ENCODE data around the gene NLGN1.

Gene NLGN1

GRCh38 chr3:173547070-173547469, 149.5 kb downstream of the NLGN1 start:
- DNase-seq (no peak), ATAC-seq (replicated peaks) (no peak)
- Mint-ChIP-seq H3K27ac (no peak overlapping the region), H3K4me3 (no peak overlapping the region), H3K27me3 (no peaks in the 10 kb centered on the region), H3K4me1 (ENCODE audit: low read depth in 2 of 2) (no peaks in the 10 kb centered on the region), H3K9me3 (peaks cover 3 to 9% of the 10 kb centered on the region in 2 donors), H3K36me3 (ENCODE audit: insufficient read depth) (no peaks in the 10 kb centered on the region)

DNA sequence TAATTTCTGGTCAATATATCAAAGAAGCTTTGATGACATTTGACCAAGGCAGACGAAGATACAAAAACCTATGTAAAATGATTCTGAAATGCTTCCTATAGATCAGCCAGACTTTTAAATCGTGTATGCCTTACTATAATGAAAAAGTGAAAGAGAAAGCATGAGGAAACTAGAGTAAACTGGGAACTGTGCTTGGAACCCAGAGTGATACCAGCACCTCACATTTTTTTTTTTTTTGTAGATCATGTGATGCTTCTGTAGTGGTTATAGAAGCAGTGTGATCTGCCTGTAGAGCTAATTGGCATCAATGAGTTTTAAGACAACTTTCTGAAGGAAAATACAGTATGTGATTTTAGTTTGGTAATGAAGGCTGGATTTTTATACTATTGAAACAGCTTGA, 150.7 kb downstream of the NLGN1 start:
- Mint-ChIP-seq H3K27me3 (no peaks in the 10 kb centered on the region), H3K4me1 (ENCODE audit: low read depth in 2 of 2) (no peaks in the 10 kb centered on the region), H3K27ac (no peak overlapping the region), H3K9me3 (peaks cover 7 to 9% of the 10 kb centered on the region in 2 donors), H3K36me3 (ENCODE audit: insufficient read depth) (no peaks in the 10 kb centered on the region), H3K4me3 (no peak overlapping the region)
- no peak for ATAC-seq (replicated peaks)
- no peak for DNase-seq

DNA sequence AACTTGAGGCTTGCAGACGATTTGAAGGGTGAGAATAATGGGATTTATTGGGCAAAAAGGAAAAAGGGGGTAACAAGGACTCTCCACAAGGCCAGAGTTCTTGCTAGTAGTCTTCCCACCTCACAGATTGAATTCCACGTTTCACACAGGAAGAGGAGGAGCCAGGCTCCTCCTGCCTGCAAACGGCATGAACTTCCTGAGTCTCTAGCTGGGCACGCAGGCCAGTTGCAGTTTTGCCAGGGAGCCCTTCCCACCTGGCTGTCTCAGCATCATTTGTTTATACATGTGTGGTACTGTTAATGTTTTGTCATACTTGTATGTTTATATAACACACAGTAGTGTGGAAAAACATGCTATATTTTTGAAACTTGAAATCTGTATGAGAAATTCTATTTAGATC, 155.0 kb downstream of the NLGN1 start:
- Mint-ChIP-seq H3K27ac (no peak overlapping the region), H3K4me1 (ENCODE audit: low read depth in 2 of 2) (no peaks in the 10 kb centered on the region), H3K9me3 (peaks cover 0 to 4% of the 10 kb centered on the region in 2 donors), H3K36me3 (ENCODE audit: insufficient read depth) (no peaks in the 10 kb centered on the region), H3K27me3 (no peaks in the 10 kb centered on the region), H3K4me3 (no peak overlapping the region)
- DNase-seq (no peak), ATAC-seq (replicated peaks) (no peak)

DNA sequence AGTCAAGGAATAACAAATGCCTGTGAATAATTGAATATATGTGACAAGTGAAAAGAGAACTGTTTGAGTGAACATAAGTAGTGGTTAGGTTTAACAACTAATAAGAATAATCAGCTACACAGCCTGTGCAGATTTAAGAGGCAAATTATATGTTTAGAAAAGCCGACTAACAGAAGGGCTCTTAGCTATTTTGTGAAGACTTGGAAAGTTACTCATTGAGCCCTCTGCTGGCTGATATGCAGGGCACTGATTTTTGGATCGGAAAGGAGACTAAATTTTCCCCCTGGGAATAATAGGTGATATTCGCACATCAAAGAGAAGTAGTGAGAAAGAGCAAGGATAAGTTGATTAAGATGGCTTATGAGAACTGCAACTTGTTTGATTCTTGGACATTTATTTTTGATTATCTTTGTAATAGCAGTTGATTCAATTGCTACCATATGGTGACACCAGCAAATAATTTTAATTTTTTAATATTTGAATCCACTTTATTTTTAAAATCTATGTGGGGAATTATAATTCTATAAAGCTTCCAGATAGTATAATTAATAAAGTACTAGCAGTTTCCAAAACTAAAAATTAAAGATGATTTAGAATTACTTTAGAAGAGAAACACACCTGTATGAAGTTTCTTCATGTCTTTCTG, 156.2 kb downstream of the NLGN1 start:
- H3K4me3 Mint-ChIP-seq, result no peak overlapping the region
- ATAC-seq (replicated peaks) (no peak), DNase-seq (no peak)
- H3K36me3 Mint-ChIP-seq (ENCODE audit: insufficient read depth), result no peaks in the 10 kb centered on the region
- no peak overlapping the region for H3K27ac Mint-ChIP-seq
- H3K27me3 Mint-ChIP-seq, result no peaks in the 10 kb centered on the region
- H3K9me3 Mint-ChIP-seq, result peaks cover 0 to 4% of the 10 kb centered on the region in 2 donors
- H3K4me1 Mint-ChIP-seq (ENCODE audit: low read depth in 2 of 2), result no peaks in the 10 kb centered on the region

DNA sequence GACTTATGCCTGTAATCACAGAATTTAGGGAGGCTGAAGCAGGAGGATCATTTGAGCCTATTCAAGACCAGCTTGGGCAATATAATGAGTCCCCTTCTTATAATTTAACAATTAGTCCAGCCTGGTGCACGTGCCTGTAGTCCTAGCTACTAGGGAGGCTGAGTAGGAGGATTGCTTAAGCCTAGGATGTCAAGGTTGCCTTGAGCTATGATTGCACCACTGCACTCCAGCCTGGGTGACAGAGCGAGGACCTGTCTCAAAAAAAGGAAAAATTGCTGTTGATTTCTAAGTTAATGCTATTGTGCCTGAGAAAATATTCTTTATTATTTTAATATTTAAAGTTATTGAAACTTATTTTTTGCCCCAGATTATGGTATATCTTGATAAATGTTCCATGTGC, 159.0 kb downstream of the NLGN1 start:
- H3K9me3 Mint-ChIP-seq, result peaks cover 4 to 8% of the 10 kb centered on the region in 2 donors

DNA sequence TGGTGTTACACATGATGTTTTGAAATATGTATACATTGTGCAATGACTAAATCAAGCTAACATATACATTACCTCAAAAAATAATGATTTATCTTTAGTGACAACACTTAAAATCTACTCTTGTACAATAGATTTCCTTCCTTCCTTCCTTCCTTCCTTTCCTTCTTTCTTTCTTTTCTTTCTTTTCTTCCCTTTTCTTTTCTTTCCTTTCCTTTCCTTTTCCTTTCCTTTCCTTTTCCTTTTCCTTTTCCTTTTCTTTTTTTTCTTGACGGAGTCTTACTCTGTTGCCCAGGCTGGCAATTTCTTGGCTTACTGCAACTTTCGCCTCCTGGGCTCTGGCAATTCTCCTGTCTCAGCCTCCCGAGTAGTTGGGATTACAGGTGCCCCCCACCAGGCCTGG, 170.5 kb downstream of the NLGN1 start:
- DNase-seq, result no peak
- Mint-ChIP-seq H3K4me3 (no peak overlapping the region), H3K36me3 (ENCODE audit: insufficient read depth) (no peaks in the 10 kb centered on the region), H3K9me3 (peaks cover 7 to 8% of the 10 kb centered on the region in 2 donors), H3K27ac (no peak overlapping the region), H3K27me3 (no peaks in the 10 kb centered on the region), H3K4me1 (ENCODE audit: low read depth in 2 of 2) (no peaks in the 10 kb centered on the region)
- ATAC-seq (replicated peaks), result no peak

More for the DNA sequence above, 159.0 kb downstream of the NLGN1 start:
- DNase-seq (no peak), ATAC-seq (replicated peaks) (no peak)
- H3K27ac Mint-ChIP-seq, result no peak overlapping the region
- H3K36me3 Mint-ChIP-seq (ENCODE audit: insufficient read depth), result no peaks in the 10 kb centered on the region
- H3K4me1 Mint-ChIP-seq (ENCODE audit: low read depth in 2 of 2), result no peaks in the 10 kb centered on the region
- H3K27me3 Mint-ChIP-seq, result no peaks in the 10 kb centered on the region
- H3K4me3 Mint-ChIP-seq, result no peak overlapping the region

DNA sequence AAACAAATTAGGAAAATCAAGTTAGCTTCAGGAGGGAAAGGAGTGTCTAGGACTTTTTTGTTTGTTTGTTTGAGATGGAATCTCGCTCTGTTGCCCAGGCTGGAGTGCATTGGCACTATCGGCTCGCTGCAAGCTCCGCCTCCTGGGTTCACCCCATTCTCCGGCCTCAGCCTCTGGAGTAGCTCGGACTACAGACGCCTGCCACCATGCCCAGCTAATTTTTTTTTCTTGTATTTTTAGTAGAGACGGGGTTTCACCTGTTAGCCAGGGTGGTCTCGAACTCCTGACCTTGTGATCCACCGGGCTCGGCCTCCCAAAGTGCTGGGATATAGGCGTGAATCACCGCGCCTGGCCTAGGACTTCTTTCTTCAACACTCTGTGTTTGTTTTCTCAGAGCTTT, 171.1 kb downstream of the NLGN1 start:
- Mint-ChIP-seq H3K4me3 (no peak overlapping the region), H3K9me3 (peaks cover 7% of the 10 kb centered on the region in 2 donors), H3K27ac (no peak overlapping the region), H3K36me3 (ENCODE audit: insufficient read depth) (no peaks in the 10 kb centered on the region), H3K27me3 (no peaks in the 10 kb centered on the region), H3K4me1 (ENCODE audit: low read depth in 2 of 2) (no peaks in the 10 kb centered on the region)
- ATAC-seq (replicated peaks), result no peak
- no peak for DNase-seq

DNA sequence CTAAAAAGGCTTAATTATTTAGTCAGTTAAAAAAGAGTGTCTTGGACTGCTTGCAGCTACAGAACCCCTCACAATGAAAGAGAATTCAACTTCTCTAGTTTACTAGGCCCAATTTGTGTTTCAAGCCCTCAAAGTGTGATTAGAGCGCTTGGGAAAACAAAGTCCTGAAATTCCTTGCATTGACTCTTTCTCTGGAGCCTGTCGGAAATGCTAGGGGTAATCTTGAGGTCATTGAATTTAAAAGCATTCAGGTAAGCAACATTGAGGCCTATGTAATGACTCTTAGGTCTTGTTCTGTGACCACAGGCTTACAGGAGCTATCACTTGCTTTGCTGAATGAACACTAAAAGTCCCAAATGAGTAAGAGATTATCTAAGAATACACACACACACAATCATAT, 186.0 kb downstream of the NLGN1 start:
- Mint-ChIP-seq H3K27me3 (peaks cover 0 to 17% of the 10 kb centered on the region in 2 donors), H3K4me1 (ENCODE audit: low read depth in 2 of 2) (no peaks in the 10 kb centered on the region), H3K36me3 (ENCODE audit: insufficient read depth) (no peaks in the 10 kb centered on the region), H3K27ac (no peak overlapping the region), H3K4me3 (no peak overlapping the region), H3K9me3 (peaks cover 3 to 8% of the 10 kb centered on the region in 2 donors)
- DNase-seq (no peak), ATAC-seq (replicated peaks) (no peak)

GRCh38 chr3:173584093-173584837, 186.7 kb downstream of the NLGN1 start:
- Mint-ChIP-seq H3K27ac (no peak overlapping the region), H3K36me3 (ENCODE audit: insufficient read depth) (no peaks in the 10 kb centered on the region), H3K27me3 (peaks cover 0 to 17% of the 10 kb centered on the region in 2 donors), H3K9me3 (peaks cover 3 to 8% of the 10 kb centered on the region in 2 donors), H3K4me3 (no peak overlapping the region), H3K4me1 (ENCODE audit: low read depth in 2 of 2) (no peaks in the 10 kb centered on the region)
- ATAC-seq (replicated peaks), result no peak
- DNase-seq, result no peak

- no peak for DNase-seq
- Mint-ChIP-seq H3K4me3 (no peak overlapping the region), H3K9me3 (peaks cover 1 to 8% of the 10 kb centered on the region in 2 donors)
Observed at GRCh38 chr3:173584838-173585831, 187.6 kb downstream of the NLGN1 start.

GRCh38 chr3:173586166-173586565, 188.6 kb downstream of the NLGN1 start:
- Mint-ChIP-seq H3K9me3 (peaks cover 0 to 8% of the 10 kb centered on the region in 2 donors), H3K27ac (no peak overlapping the region), H3K36me3 (ENCODE audit: insufficient read depth) (no peaks in the 10 kb centered on the region), H3K4me3 (no peak overlapping the region), H3K27me3 (peaks cover 0 to 17% of the 10 kb centered on the region in 2 donors), H3K4me1 (ENCODE audit: low read depth in 2 of 2) (no peaks in the 10 kb centered on the region)
- ATAC-seq (replicated peaks) (no peak), DNase-seq (no peak)

More at GRCh38 chr3:173584838-173585831, 187.6 kb downstream of the NLGN1 start:
- Mint-ChIP-seq H3K4me1 (ENCODE audit: low read depth in 2 of 2) (no peaks in the 10 kb centered on the region), H3K27ac (no peak overlapping the region), H3K36me3 (ENCODE audit: insufficient read depth) (no peaks in the 10 kb centered on the region), H3K27me3 (peaks cover 0 to 17% of the 10 kb centered on the region in 2 donors)
- ATAC-seq (replicated peaks), result no peak

- Mint-ChIP-seq H3K27ac (no peak overlapping the region), H3K27me3 (peaks cover 0 to 17% of the 10 kb centered on the region in 2 donors), H3K4me3 (no peak overlapping the region), H3K9me3 (peaks cover 0 to 8% of the 10 kb centered on the region in 2 donors), H3K36me3 (ENCODE audit: insufficient read depth) (no peaks in the 10 kb centered on the region), H3K4me1 (ENCODE audit: low read depth in 2 of 2) (no peaks in the 10 kb centered on the region)
- no peak for DNase-seq
- ATAC-seq (replicated peaks), result no peak
Observed at GRCh38 chr3:173587055-173587454, 189.5 kb downstream of the NLGN1 start.

DNA sequence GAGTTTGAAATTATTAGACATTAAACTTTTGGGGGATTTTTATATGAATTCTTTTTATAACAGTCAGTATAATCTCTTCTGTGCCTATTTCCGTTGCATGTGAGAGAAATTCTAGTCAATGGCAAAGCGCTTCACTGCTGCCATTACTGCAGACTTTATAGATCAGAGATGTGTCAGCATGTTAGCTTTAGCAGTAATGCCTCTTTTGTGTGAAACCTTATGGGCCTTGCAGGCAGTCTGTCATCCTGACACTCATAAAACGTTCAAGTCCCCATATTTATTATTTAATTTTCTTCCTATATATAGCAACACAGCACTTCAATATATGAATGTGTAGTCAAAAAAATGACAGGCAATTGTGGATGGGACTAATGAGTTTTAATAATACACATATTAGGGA, 191.0 kb downstream of the NLGN1 start:
- Mint-ChIP-seq H3K36me3 (ENCODE audit: insufficient read depth) (no peaks in the 10 kb centered on the region), H3K4me3 (no peak overlapping the region), H3K27ac (no peak overlapping the region), H3K4me1 (ENCODE audit: low read depth in 2 of 2) (no peaks in the 10 kb centered on the region), H3K27me3 (peaks cover 0 to 17% of the 10 kb centered on the region in 2 donors), H3K9me3 (peaks cover 2 to 19% of the 10 kb centered on the region in 2 donors)
- ATAC-seq (replicated peaks), result no peak
- DNase-seq, result no peak

All from effector memory CD8-positive, alpha-beta T cell (primary cell).